GM21367 (cell line): ENCODE data around the gene KLF15.

Experiments used
- ATAC-seq: cut with Tn5 transposase; IDR thresholded peaks from one replicate; pipeline ENCODE4 v1.9.1; 2021; ENCODE audit not compliant: unreplicated experiment

The KLF15 gene

GRCh38 chr3:126389794-126390146 lies 32.6 kb upstream of the KLF15 start:
- no peak for ATAC-seq

DNA sequence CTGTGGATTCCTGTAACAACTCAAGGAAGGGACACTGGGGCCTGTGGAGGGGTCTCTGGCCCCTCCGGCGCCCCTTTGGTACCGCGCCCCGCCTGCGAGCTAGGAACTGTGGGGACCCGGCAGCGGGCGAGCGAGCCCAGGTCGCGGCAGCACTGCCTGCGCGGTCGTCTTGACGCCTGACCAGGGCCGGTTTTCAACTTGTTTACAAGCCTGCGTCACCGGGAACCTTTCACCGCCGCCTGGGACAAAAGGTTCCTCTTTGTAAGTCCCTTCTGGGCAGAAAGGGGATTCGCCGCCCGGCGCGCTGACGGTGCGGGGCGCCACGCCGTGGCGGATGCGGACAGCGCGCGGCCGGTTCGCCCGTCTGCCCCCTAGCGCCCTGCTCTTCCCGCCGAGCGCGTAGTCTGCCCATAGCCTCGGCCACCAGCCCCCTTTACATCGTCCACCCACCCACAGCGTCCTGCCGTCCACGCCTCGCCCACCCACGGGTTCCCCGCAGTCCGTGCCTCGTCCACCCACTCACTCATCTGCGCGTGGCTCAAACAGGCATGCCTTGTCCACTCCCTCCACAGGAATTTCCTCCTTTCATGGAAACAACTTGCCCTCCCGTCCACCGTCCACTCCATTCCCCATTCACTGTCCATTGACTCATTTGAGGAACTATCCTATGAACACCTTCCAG lies 32.0 kb upstream of the KLF15 start:
- peak; percentile 51 for ATAC-seq

- ATAC-seq, result no peak
Observed at GRCh38 chr3:126381966-126382365, 24.8 kb upstream of the KLF15 start.

GRCh38 chr3:126380011-126380768 lies 23.0 kb upstream of the KLF15 start:
- ATAC-seq, result no peak

- ATAC-seq, result no peak
Observed at GRCh38 chr3:126378341-126378751, 21.1 kb upstream of the KLF15 start.

DNA sequence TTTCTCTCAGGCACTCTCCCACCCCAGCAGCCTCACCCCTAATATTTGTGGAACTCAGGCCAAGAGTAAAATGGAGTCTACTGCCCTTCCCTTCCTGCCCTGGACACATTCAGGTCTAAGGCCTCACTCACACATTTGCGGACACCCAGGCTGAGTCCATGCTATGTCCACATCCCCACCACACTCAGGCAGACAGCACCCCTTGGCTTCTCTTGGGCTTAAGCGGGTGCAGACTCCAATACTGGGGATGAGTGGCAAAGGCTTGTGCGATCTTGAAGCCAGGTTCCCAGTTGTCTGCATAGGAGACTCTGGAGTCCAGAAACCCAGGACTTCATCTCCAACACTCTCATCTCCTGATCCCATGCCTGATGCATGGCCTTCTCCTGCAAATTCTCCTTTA lies 20.0 kb upstream of the KLF15 start:
- ATAC-seq, result no peak

- ATAC-seq, result no peak
Observed at GRCh38 chr3:126376444-126376843, 19.2 kb upstream of the KLF15 start.

GRCh38 chr3:126375835-126376331 lies 18.7 kb upstream of the KLF15 start:
- no peak for ATAC-seq

DNA sequence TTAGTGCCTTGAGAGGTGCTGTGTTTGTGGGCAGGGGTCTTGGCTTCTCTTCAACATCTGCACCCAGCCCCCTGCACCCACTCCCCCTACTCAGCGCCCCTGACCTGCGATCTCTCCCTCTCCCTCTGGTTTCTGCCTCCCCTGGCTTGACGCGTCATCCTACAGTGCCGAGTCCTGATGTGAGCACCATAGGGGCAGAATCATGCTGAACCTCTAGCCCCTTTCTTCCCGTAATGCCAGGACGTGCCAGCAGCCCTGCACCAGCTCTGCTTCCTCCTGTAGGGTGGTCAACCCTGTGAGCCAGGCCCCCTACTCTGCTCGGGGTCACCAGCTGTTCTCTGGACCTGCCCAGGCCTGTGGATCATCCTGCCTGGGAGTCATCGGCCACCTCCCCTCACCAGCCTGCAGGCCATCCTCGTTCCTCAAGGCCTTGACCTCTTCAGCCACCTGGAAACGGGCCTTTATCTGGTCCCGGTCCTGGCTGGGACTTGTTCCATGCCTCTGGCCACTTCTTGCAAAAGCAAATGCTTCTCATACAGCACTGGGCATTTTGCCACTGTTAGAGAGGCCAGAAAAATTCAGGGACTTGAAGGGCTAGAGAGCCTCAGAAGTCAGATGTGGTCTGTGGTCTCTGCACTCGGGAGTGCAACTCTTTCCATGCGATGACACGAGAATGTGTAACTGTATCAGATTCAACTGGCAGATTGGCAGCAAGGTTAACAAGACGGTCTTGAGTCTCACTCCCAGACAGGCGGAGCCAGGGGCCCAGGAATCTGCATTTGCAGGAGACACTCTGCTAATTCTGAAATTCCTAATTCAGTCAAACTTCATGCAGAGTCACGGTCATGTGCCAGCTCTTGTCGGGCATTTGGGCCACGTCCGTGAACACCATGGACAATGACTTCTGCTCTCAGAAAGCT lies 16.7 kb upstream of the KLF15 start:
- no peak for ATAC-seq

- ATAC-seq, result no peak
Observed at GRCh38 chr3:126373146-126373613, 16.0 kb upstream of the KLF15 start.

DNA sequence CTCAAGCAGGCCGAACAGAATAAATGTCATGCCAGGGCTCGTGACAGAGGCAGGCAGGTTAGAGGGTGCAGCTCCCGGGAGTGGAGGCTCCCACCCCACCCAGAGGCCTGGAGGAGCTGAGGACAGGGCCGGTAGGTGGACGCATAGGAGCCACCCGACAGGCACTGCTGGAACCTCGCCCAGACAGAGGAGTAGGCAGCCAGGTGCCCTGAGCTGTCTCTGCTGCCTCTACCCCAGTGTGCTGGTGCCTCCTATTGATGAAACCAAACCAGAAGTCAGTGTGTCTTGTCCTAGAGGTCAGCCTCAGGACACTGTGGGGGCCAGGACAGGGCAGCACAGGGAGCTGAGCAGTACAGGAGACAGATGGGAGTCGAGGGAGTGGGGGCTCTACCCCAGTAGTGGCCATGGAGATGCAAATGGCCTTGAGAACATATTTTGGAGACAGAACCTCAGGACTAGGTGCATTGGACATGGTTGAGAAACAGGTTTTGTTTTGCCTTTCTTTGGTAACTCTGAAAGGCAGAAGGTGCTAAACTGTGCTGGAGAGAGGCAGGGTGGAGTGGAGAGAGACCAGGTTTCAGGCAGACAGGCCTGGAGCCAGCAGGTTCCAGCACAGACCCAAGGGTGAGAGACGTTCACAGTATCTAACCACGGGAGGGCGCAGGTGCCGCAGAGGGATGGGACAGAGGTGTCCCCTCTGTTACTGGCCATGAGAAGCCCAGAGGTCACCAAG lies 15.4 kb upstream of the KLF15 start:
- no peak for ATAC-seq

- no peak for ATAC-seq
Observed at GRCh38 chr3:126371096-126371705, 14.0 kb upstream of the KLF15 start.

DNA sequence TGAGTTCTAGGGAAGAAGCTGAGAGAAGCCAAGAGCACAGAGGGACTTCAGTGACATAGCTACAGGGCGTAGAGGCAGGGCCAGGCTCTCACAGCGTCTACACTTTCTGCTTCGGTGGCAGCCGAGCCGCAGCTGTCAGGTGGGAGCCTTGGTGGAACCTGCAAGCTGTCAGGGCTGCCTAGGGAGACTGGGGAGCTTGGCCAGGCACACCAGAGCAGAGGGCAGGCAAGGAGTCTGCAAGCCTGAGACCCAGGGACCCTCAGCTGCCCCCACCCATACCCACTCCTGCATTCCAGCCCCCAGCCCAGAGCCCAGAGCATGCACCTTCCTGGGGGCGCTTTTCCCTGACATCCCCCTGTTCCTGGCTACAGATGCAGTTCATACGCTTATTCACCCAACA lies 13.4 kb upstream of the KLF15 start:
- ATAC-seq, result no peak

DNA sequence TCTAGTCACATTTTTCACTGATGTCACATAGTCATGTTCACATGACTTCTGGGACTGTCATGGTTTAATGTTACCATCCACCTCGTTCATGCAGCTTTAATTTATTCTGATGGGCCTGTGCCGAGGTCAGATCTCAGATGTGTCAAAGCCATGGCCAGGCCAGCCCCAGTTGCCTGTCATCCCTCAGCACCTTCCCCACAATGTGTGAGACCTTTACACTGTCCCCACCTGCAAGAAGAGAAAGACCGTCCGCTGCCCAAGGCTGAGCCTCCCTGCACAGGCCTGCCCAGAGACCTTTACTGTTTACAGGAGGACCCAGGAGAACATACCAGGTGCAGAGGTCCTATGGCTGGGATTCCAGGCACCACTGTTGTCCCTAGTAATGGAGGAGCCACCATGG lies 12.8 kb upstream of the KLF15 start:
- ATAC-seq, result no peak

DNA sequence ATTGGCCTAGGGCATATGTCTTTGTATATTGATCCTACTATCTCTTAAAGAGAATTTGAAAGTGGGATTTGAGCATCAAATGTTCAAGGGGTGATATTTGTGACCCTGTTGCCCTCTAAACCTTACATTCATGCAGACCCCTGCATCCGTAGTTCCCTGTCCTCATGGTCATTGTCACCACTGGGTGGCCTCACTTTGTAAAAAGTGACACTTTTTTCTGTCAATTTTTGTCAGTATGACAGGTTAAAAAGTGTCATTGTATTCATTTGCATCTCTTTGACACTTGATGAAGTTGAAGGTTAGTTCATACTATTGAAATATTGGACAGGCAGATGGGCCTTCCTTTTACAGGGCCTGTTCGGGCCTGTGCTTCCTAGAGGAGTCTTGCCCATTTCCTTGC lies 12.3 kb upstream of the KLF15 start:
- ATAC-seq, result no peak

- no peak for ATAC-seq
Observed at GRCh38 chr3:126367316-126367805, 10.2 kb upstream of the KLF15 start.

- ATAC-seq, result no peak
Observed at GRCh38 chr3:126365351-126366277, 8.4 kb upstream of the KLF15 start.

DNA sequence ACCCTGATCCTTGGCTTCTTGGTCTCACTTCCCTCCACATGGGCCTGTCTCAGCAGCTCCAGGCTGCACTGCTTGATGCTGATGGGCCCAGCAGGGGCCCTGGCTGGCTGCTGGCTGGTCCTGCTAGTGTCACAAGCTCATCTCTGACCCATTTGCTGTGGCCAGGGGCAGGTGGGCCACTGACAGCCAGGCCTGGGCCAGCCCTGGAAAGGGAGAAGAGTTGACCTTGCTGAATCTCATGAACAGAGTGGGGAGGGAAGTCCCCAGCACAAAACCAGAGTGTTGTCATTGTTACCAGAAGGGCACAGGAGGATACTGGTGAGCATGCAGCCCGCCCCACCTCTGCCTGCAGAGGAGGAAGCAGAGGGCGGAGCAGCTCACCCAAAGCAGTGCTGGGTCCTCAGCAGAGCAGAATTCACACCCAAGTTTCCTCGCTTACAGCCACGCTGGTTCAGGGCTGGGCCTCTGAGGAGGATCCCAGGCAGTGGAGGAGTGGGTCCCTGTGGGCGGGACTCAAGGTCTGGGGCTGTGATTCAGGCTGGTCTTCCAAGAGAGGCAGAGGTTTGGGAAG lies 7.6 kb upstream of the KLF15 start:
- ATAC-seq, result no peak
